Prostate gland (tissue), 2 donors: ENCODE results near the gene PGC. TPM values are rescaled to one million over a fixed set of nuclear protein-coding genes. Genes with fewer than 3 reads are reported as not detected.
A peak's percentile ranks its signal among the peaks of the same experiment; 100 is the strongest.

Experiments
- DNase-seq: peaks from one replicate; pipeline ENCODE4 v3.0.0-alpha.2; 2019; ENCODE audit warnings: low spot score
- H3K27ac ChIP-seq, 2 donors: fragments of 200-600 bp; sonication (generic); 2 replicates each; pipeline ENCODE4 v1.5.1; 2017 to 2019
- H3K27me3 ChIP-seq: fragments of 200-600 bp; sonication (generic); replicated peaks from 2 replicates; pipeline ENCODE4 v1.5.1; 2019; ENCODE audit not compliant: insufficient read depth
- H3K36me3 ChIP-seq, 2 donors: fragments of 200-600 bp; sonication (generic); 1 replicate in 1 of 2; 2 replicates in 1 of 2; pipeline versions ENCODE4 v1.5.1 to v1.8.1; 2017 to 2019
- H3K4me1 ChIP-seq: fragments of 200-600 bp; sonication (generic); replicated peaks from 2 replicates; pipeline ENCODE4 v1.5.1; 2019
- H3K4me3 ChIP-seq, 2 donors: fragments of 200-600 bp; sonication (generic); 2 replicates each; pipeline ENCODE4 v1.5.1; 2017 to 2019
- H3K9me3 ChIP-seq: fragments of 200-600 bp; sonication (generic); 2 replicates; pipeline ENCODE4 v1.5.1; 2017
- CTCF ChIP-seq, 4 experiments: fragments of 200-600 bp in 2 of 4; fragments of 450-650 bp in 2 of 4; sonication (generic) in 2 of 4; IDR thresholded peaks; 1 replicate in 3 of 4; 2 replicates in 1 of 4; pipeline ENCODE4 v1.5.1; 2016 to 2019; ENCODE audit warnings: antibody characterized with exemption in 4 of 4, mild to moderate bottlenecking in 2 of 4, moderate library complexity in 2 of 4
- POLR2A ChIP-seq: fragments of 450-650 bp; IDR thresholded peaks from one replicate; pipeline ENCODE4 v1.6.1; 2016; ENCODE audit warnings: antibody characterized with exemption, mild to moderate bottlenecking
- POLR2AphosphoS5 ChIP-seq: sonication (generic); formaldehyde crosslinking; IDR thresholded peaks from one replicate; pipeline ENCODE4 v1.6.1; 2017; ENCODE audit warnings: antibody characterized with exemption
- WGBS: methylation state at CpG from one replicate; pipeline ENCODE4 v1.1.5; 2018; 5-methylcytosine and 5-hydroxymethylcytosine counted together
- intact Hi-C: fragments of 100-400 bp; cut with DNase I; formaldehyde crosslinking; loops from one replicate; pipeline ENCODE4 v1.14.2; 2022
- small RNA-seq, 2 donors: library from RNA; depleted of rRNA; stranded (forward); fragments of <200 nt; gene quantifications; one replicate each; pipeline ENCODE3, GENCODE V24; 2016
- total RNA-seq, 2 donors: library from RNA; depleted of rRNA; stranded (reverse); fragments of >200 nt; gene quantifications; one replicate each; pipeline ENCODE4 v1.1.0, GENCODE V29; 2016

PGC gene
- total RNA-seq, 2 donors from 2014 or later = 18.4 to 391 TPM

DNA sequence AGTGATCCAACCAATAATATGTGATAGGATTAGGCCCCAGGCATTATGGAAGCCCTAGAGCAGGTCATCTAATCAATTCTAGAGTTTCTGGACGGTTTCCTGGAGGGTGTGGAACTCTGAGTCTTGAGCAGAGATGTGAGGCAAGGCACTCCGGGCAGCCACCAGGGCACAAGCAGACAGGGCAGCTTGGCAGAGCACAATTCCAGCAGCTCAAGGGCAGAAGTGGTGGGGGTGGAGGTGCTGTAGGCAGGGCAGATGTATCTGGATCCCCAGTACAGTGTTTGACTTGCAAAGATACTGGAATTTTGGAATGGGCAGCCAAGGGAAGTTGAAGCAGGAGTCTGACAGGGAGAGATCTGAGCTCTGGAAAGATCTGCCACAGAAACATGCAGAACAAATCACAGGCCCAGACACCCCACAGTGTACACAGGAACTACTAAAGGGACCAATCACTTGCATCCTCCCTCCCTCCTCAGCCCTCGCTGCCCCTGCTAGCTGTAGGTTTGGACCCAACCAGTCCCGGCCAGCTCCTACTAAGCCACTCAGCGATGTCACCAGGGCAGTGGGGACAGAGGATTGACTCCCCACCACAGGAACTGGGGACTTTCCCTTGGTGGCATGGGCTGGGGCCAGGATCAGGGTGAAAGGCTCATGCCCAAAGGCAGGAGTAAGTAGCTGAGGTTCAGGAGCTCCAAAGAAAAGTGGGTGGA is 58.8 kb downstream of the PGC start:
- H3K27ac ChIP-seq = peak overlapping the region in 1 of 2 donors; percentile 33
- TF ChIP-seq POLR2AphosphoS5 = no peak
- no peak for TF ChIP-seq POLR2A
- no peak for TF ChIP-seq CTCF (IDR thresholded peaks at IDR 0.05)
- no peak for DNase-seq
- H3K36me3 ChIP-seq = peaks cover 0 to 7% of the 10 kb centered on the region in 2 donors
- no peaks in the 10 kb centered on the region for H3K4me1 ChIP-seq
- no peak overlapping the region for H3K4me3 ChIP-seq
- no peaks in the 10 kb centered on the region for H3K27me3 ChIP-seq
- 57% methylated on average over 3 of the region's 5 CpGs for WGBS
- intact Hi-C loops = loop anchor here (10.0 kb wide), 1 partner anchor 224 kb away; no protein-coding TSS in a partner anchor
- no peaks in the 10 kb centered on the region for H3K9me3 ChIP-seq

DNA sequence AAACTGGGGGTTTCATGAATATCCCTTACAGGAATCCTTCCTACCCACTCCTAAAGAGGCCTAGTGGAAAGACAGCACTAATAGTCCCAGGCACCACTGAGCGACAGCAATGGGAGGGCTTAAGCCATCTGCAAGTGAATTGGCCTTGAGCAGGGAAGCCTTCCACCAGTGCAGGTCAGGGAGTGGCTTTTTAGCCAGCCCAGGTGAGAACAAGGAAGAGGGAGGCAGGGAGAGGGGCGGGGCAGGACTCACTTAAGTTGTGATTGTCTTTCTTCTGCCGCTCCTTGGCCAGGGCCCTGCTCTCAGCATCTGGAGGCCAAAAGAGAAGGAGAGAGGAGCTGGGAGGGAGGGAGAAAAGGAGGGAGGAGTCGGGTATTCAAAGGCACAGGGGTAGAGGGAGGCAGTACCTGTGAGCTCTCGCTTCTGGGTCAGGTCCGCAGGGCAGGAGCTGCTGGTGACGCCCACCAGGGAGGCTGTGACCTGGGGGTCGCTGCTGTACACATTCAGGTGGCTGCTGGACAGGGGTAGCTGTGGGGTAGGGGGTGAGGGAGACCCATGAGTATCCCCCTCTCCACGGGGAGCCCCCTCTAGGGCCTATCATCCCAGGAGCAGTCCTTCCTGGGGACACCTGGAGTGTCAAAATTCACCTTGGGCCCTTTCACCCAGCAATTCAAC is 59.6 kb downstream of the PGC start:
- no peaks in the 10 kb centered on the region for H3K9me3 ChIP-seq
- intact Hi-C loops = loop anchor here (10.0 kb wide), 1 partner anchor 223 kb away; no protein-coding TSS in a partner anchor
- H3K4me3 ChIP-seq = no peak overlapping the region
- no peaks in the 10 kb centered on the region for H3K27me3 ChIP-seq
- no peak for DNase-seq
- no peak overlapping the region for H3K27ac ChIP-seq
- H3K36me3 ChIP-seq = peaks cover 0 to 7% of the 10 kb centered on the region in 2 donors
- TF ChIP-seq POLR2A (no peak), POLR2AphosphoS5 (no peak), CTCF (IDR thresholded peaks at IDR 0.05) (no peak)
- 66% methylated on average over 9 of the region's 9 CpGs for WGBS
- peaks cover 4% of the 10 kb centered on the region for H3K4me1 ChIP-seq

Small RNA genes within 50 kb of the gene (small RNA-seq; reads per million reads assigned to genes)
- 0 reads per million in 2 donors for gene AL365205.2
- gene AL365205.3 = 0 reads per million in 2 donors

Other genes with a start within 250 kb of the PGC start
- 10 to 100 TPM; 24.8 to 53.5 TPM for gene FOXP4, start 201.0 kb downstream of the PGC start, total RNA-seq
- gene MDFI, start 108.9 kb downstream of the PGC start, total RNA-seq = 10 to 100 TPM; 31.8 to 77.9 TPM
- 10 to 100 TPM; 28.4 to 31.2 TPM for gene TFEB, start 11.8 kb downstream of the PGC start, total RNA-seq
- gene FRS3, start 32.5 kb upstream of the PGC start, total RNA-seq = 10 to 100 TPM in 1 of 2 donors, 1 to 10 TPM in 1; 5.9 to 18.4 TPM
- 10 to 100 TPM; 11.4 to 11.6 TPM for gene PRICKLE4, start 33.4 kb upstream of the PGC start, total RNA-seq
- 100 to 1,000 TPM; 158 to 233 TPM for gene TOMM6, start 40.3 kb upstream of the PGC start, total RNA-seq
- gene USP49, start 148.0 kb upstream of the PGC start, total RNA-seq = 10 to 100 TPM in 1 of 2 donors, 1 to 10 TPM in 1; 1.7 to 19.5 TPM
- gene MED20, start 173.7 kb upstream of the PGC start, total RNA-seq = 10 to 100 TPM; 20.2 to 25.5 TPM
- 10 to 100 TPM in 1 of 2 donors, 1 to 10 TPM in 1; 9.5 to 12.6 TPM for gene BYSL, start 174.1 kb upstream of the PGC start, total RNA-seq
- gene CCND3, start 194.4 kb upstream of the PGC start, total RNA-seq = 100 to 1,000 TPM; 145 to 153 TPM